HK-2 (cell line): ENCODE results near the gene SIK3.

Experiments
- DNase-seq: peaks from one replicate; pipeline ENCODE4 v3.0.0-alpha.2; 2018; ENCODE audit not compliant: unreplicated experiment

Gene SIK3

GRCh38 chr11:116970485-116971292 lies 127.5 kb downstream of the SIK3 start:
- no peak for DNase-seq

- no peak for DNase-seq
Measured at GRCh38 chr11:116969694-116970093, 128.5 kb downstream of the SIK3 start.

- DNase-seq = no peak
Measured at GRCh38 chr11:116964269-116964668, 134.0 kb downstream of the SIK3 start.

- peak; percentile 4 for DNase-seq
Measured at GRCh38 chr11:116963813-116964212, 134.4 kb downstream of the SIK3 start.

- no peak for DNase-seq
Measured at GRCh38 chr11:116962108-116962507, 136.1 kb downstream of the SIK3 start.

- DNase-seq = peak; percentile 16
Measured at GRCh38 chr11:116960930-116961329, 137.3 kb downstream of the SIK3 start.

- DNase-seq = no peak
Measured at GRCh38 chr11:116958246-116958645, 140.0 kb downstream of the SIK3 start.

- DNase-seq = no peak
Measured at GRCh38 chr11:116955949-116956348, 142.3 kb downstream of the SIK3 start.

GRCh38 chr11:116955548-116955947 lies 142.7 kb downstream of the SIK3 start:
- no peak for DNase-seq

GRCh38 chr11:116953530-116954285 lies 144.5 kb downstream of the SIK3 start:
- DNase-seq = no peak

- DNase-seq = no peak
Measured at GRCh38 chr11:116951762-116952161, 146.5 kb downstream of the SIK3 start.

- DNase-seq = no peak
Measured at GRCh38 chr11:116950210-116950609, 148.0 kb downstream of the SIK3 start.

- DNase-seq = no peak
Measured at GRCh38 chr11:116948391-116948790, 149.8 kb downstream of the SIK3 start.

GRCh38 chr11:116946414-116946813 lies 151.8 kb downstream of the SIK3 start:
- DNase-seq = no peak

GRCh38 chr11:116939499-116939898 lies 158.7 kb downstream of the SIK3 start:
- no peak for DNase-seq

GRCh38 chr11:116938471-116939070 lies 159.7 kb downstream of the SIK3 start:
- DNase-seq = no peak

- no peak for DNase-seq
Measured at GRCh38 chr11:116936754-116937446, 161.3 kb downstream of the SIK3 start.

- no peak for DNase-seq
Measured at GRCh38 chr11:116935514-116935913, 162.7 kb downstream of the SIK3 start.

- no peak for DNase-seq
Measured at GRCh38 chr11:116935089-116935488, 163.1 kb downstream of the SIK3 start.

- DNase-seq = no peak
Measured at GRCh38 chr11:116933961-116934360, 164.3 kb downstream of the SIK3 start.

GRCh38 chr11:116932181-116932580 lies 166.0 kb downstream of the SIK3 start:
- DNase-seq = no peak
